LHCN-M2 (cell line): ENCODE results near the gene SYTL2. TPM values are rescaled to one million over a fixed set of nuclear protein-coding genes. Genes with fewer than 3 reads are reported as not detected.
"Not testable (repeated sequence)": the region's sequence is repeated elsewhere in the genome, so short reads cannot be mapped to it uniquely, and the experiment has no call there.

Experiments
- DNase-seq: peaks from one replicate; pipeline ENCODE4 v3.0.0-alpha.2; 2012; ENCODE audit warnings: low read depth
- polyA plus RNA-seq: library from polyadenylated mRNA; unstranded; fragments of >200 nt; gene quantifications from one replicate; pipeline ENCODE4 v1.2.1, GENCODE V29; 2012; ENCODE audit warnings: missing spikeins
- total RNA-seq: library from RNA; depleted of rRNA; stranded (reverse); fragments of >200 nt; gene quantifications from 2 replicates; pipeline ENCODE4 v1.2.3, GENCODE V29; 2014; rRNA removed

SYTL2 gene, protein sequence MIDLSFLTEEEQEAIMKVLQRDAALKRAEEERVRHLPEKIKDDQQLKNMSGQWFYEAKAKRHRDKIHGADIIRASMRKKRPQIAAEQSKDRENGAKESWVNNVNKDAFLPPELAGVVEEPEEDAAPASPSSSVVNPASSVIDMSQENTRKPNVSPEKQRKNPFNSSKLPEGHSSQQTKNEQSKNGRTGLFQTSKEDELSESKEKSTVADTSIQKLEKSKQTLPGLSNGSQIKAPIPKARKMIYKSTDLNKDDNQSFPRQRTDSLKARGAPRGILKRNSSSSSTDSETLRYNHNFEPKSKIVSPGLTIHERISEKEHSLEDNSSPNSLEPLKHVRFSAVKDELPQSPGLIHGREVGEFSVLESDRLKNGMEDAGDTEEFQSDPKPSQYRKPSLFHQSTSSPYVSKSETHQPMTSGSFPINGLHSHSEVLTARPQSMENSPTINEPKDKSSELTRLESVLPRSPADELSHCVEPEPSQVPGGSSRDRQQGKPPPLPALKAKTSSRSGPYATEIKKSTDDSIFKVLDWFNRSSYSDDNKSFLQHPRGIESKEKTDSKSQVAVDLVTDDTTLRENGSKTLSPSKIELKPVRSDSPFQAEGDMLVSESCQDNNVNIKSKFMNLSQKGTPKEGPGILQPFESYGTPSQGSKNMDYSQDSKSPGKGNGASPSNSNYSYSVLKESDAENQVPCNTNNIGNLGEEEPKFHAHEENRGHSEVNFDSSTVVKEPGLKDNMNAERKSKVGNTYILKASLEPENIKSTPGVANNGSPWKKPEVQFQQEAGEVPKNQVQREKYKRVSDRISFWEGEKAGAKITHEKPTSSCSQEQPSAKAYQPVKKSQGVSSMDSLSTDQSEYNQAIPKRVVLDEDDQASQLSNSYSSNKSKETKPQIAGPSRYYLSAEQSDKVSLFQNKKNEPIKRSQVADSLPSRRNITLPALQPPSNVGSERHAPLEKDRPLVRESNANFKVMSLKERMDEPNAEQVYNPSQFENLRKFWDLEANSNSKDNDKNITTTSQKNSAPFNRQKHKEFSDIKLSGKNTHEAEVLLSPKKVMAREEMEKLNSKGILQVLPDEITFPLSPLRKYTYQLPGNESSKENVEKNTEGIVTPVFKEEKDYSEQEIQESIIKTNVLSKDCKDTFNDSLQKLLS (N-terminal part only)
- 75.8 and 84.4 TPM in 2 replicates for total RNA-seq
- 38.7 TPM for polyA plus RNA-seq

DNA sequence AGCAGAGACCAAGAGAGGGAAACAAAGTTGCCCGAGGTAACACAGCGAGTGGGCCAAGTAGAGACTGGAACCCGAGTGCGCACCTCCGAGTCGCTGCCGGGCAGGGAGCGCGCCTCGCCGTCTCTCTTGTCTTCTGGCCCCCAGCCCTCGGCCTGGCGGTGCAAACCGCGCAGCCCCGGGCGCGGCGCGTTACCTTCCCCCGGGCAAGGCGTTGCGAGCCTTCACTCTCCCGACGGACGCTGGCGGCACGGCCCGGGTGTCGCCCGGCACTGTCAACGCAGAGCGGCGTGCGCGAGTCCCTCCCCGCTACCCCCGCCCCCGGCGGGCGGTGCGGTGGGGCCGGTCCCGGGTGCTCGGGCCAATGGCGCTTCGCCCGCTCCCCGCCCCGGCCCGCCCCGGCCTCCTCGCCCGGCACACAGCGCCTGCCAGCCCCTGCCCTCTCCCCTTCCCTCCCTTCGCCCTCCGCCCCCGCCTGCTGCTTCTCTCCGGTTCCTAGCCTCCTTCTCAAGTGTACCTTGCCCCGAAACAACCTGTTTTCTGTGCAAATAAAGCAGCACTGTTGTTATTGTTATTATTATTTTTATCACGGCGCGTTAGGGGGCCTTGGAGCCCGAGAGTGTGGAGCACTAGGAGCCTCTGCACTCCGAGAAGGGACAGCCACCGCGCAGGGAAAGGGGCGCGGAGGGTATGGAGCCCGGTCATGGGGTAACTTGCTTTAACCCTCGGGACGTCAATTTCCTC is at the start of gene SYTL2:
SYTL2 (minus strand) TSS at position 271 of the 741 bp plus-strand sequence. CDS start 53,416 bp downstream, outside the sequence.
- peak; percentile 49 for DNase-seq

DNA sequence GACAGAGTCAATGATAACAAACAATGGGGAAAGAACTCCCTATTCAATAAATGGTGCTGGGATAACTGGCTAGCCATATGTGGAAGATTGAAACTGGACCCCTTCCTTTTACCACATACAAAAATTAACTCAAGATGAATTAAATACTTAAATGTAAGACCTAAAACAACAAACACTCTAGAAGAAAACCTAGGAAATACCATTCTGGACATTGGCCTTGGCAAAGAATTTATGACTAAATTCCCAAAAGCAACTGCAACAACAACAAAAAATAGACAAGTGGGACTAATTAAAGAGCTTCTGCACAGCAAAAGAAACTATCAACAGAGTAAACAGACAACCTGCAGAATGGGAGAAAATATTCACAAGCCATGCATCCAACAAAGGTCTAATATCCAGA is 48.6 kb upstream of the SYTL2 start:
- not testable (repeated sequence) for DNase-seq

DNA sequence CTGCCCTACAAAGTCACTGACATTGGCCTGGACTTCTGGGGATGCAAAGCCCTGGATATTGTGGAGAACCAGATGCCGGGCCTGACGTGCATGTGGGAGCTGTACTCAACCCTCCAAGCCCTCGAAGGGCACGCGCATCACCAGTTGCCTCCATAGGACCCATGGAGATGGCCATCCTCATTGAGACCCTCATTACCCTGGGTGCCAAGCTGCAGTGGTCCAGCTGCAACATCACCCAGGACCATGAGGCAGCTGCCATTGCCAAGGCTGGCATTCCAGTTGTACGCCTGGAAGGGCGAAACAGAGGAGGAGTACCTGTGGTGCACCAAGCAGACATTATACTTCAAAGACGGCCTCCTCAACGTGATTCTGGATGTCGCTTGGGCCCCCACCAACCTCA is 46.2 kb upstream of the SYTL2 start:
- DNase-seq: no peak

DNA sequence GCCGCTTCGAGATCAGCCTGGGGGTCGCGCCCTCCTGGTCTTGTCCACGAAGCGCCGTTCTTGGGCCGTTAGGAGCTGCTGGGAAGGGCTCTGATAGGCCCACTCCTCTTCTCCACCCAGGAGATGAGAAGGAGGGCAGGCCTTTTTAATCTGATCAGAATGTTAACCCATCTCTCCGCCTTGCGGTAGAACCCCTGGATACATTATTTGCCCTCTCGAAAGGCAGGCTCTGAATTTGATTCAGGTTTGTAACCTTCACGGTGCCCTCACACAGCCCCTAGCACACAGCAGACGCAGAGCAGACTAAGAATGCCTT is 44.4 kb upstream of the SYTL2 start, which contains the start of gene CCDC83:
CCDC83 (plus strand) TSS at position 43 of the 316 bp plus-strand sequence. CDS start 9,741 bp downstream, outside the sequence.
- DNase-seq: no peak

DNA sequence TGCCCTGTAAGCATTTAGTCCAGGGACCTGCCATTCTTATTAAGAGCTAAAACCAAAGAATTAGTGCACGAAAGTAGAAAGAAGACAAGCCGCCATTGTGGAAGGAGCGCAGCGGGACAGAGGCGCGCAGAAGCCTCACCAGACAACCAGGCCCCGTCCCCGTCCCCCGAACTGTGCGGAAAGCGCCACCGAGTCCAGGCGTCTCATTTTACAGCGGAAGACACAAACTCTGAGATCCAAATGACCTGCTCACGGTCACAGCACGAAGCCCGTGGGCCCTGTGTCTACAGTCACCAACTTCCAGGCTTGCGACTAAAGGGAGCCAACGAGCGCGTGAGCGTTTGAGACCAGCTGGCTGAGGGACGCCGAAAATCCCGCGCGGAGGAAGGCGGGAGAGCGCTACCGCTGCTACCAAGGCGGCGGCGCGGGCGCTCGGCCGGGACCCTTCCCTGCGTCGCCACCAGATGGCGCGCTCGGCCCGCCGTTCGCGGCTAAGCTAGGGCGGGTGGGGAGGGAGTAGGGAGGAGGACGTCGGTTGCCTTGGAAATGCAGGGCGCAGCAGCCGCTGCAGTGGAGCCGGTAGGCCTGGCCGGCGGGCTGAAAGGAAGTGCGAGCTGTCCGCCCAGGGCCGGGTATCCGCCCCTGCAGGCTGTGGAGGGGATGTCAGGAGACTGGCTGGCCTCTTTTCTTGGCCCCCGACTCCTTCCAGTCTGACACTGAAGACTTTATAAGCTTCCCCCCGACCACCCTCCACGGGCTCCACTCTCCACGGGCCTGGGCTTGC is 43.8 kb upstream of the SYTL2 start:
- DNase-seq: peak; percentile 89

DNA sequence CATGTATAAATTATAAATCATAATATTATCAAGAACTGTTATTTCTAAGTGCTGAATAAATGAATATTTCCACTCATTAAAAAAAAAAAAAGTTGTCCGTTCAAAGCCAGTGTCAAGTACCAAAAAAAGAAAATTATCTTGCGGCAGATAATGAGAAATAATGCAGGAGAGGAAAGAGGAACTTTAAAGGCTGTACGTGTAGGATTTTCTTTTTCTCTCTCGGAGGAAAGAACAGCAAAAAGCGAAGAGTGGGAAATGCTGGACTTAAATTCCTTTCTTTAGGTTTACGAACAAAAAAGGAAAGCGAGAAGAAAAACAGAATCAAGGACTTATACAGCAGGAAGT is 43.2 kb upstream of the SYTL2 start:
- no peak for DNase-seq

DNA sequence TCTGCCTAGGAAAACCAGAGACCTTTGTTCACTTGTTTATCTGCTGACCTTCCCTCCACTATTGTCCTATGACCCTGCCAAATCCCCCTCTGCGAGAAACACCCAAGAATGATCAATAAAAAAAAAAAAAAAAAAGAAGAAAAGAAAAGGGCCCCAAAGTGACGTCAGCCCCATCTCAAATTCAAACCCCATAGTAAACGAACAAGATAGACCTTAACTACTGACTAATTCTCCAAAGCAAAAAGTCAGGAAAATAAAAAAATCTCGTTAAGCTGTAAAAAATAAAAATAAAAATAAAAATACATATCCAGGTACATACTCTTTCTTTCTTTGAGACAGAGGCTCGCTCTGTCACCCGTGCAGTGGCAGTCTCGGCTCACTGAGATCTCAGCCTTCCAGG is 42.6 kb upstream of the SYTL2 start:
- not testable (repeated sequence) for DNase-seq

DNA sequence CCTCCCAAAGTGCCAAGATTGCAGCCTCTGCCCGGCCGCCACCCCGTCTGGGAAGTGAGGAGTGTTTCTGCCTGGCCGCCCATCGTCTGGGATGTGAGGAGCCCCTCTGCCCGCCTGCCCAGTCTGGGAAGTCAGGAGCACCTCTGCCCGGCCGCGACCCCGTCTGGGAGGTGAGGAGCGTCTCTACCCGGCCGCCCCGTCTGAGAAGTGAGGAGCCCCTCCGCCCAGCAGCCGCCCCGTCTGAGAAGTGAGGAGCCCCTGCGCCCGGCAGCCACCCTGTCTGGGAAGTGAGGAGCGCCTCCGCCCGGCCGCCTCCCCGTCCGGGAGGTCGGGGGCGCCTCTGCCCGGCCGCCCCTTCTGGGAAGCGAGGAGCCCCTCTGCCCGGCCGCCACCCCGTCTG is 41.8 kb upstream of the SYTL2 start:
- DNase-seq: not testable (repeated sequence)

DNA sequence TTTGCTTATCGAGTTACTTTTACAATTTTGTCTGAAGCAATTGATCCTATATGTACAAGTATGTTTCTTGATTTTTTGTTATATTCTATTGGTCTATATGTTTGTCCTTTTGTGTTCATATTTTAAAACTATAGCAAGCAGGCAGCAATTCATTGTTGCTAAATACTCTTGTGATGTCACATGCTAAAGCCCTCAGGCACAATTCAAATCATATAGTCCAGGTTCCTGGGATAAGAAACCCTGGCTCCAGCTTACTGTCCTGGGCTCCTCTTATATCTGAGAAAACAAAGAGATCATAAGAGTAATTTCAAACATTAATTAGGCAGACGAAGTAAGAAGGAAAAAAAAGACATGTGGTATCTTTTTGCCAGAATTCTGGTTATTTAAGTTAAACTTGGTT is 37.6 kb upstream of the SYTL2 start:
- no peak for DNase-seq

DNA sequence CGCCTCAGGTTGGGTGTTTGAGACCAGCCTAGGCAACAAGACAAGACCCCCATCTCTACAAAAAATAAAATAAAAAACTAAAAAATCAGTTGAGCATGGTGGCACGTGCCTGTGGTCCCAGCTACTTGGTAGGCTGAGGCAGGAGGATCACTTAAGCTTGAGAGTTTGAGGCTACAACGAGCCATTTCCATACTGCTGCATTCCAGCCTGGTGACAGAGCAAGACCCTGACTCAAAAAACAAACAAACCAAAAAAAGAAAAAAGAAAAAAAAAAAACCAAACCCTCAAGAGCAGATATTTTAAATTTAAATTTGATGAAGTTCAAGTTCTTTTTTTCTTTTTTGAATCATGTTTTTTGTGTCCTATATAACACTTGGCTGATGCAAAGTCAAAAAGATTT is 37.1 kb upstream of the SYTL2 start:
- DNase-seq: no peak

DNA sequence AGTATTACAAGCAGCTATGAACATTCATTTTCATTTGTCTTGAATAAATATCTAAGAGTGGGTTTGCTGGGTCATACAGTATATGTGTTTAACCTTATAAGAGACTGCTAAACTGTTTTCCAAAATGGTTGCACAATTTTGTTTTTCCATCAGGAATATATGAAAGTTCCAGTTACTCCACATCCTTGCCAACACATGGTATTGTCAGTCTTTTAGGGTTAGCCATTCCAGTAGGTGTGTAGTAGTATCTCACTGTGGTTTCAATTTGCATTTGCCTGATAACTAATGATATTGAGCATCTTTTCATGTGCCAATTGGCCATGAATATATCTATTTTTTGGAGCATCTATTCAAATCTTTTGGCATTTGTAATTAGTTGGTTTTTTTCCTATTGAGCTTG is 36.5 kb upstream of the SYTL2 start:
- no peak for DNase-seq

DNA sequence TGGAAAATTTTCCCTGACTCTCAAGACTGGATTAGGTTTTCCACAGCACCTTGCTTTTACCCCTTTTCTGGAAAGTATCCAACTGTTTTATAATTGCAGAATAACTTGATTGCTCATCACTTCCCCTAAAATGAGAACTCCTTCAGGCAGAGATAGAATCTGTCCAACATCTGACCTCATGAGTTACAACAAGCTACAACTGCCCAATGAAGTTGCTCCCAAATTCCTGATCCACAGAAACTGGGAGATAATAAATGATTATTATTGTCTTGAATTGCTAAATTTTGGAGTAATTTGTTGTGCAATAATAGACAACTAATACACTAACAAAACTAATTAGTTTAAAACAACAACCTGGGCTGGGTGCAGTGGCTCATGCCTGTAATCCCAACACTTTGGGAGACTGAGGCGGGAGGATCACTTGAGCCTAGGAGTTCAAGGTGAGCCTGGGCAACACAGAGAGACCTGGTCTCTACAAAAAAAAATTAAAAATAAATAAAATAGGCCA is 34.2 kb upstream of the SYTL2 start:
- no peak for DNase-seq

DNA sequence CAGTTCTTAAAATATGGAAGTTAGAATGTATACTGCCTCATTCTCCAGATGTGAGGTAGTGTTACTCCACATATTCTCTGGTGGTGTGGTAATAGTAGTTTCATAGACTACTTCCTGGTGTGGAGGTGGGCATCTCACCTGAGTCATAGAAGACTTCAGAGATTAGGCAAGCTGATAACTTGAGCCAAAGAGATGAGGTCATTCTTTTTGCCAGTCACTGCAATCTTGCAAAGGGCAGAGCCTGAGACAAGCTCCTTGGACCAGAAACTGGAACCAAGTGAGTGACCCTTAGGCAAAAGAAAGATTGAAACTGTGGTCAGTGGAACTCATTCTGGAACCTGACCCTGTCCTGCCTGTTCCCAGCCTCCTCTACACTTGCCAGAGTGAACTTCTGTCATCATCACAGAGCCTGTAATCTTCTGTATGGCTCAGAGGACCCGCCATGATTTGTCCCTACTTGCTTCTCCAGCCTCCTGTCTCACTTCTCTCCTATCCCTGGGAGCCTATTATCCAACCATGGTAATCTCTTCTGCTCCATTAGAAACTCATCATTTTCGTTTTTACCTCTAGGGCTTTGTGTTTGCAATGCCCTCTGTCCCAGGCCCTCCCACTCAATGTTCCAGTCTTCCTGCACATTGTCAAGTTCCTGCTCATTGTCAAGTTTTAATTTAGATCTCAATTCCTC is 33.6 kb upstream of the SYTL2 start:
- DNase-seq: peak; percentile 32

DNA sequence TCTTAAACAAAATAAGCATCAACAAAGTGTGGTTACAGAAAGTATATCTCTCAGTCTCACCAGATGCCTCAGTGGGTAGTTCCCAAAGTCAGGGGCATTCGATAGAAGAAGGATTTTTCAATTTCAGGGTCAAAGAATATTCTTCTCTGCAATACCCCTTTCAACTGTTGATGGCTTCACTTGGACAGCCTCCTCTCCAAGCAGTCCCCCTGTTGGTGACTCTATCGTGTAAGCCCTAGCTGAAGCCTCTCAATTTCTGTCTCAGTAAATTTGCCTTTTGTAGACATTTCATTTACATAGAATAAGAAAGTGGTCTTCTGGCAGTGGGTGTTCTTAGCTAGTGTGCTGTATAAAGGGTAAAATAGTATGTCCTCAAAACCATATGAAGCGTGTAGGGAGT is 33.0 kb upstream of the SYTL2 start:
- no peak for DNase-seq

DNA sequence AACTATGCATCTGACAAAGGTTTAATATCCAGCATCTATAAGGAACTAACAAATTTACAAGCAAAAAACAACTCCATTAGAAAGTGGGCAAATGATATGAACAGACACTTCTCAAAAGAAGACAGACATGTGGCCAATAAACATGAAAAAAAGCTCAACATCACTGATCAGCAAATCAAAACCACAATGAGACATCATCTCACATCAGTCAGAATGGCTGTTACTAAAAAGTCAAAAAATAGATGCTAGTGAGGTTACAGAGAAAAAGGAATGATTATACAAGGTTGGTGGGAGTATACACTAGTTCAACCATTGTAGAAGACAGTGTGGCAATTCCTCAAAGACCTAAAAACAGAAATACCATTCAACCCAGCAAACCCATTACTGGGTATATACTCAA is 30.0 kb upstream of the SYTL2 start:
- not testable (repeated sequence) for DNase-seq

DNA sequence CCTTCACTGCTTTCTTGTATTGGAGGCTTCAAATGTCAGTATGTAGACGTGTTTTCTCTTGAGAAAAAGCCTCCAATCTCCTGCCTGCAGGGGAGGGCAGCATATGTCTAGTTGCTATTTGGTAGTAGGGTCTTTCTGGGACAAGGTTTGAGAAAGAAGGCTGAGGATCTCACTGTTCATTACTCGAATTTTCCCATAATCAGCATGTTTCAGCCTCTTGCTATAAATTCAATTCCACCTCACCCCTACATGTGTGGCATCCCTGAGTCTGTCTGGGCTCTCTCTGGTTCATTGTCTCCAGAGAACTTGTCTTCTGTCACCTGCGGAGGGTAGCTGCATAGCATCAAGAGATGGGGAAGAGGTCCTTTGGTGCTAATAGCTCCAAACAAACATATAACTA is 24.8 kb upstream of the SYTL2 start:
- no peak for DNase-seq

DNA sequence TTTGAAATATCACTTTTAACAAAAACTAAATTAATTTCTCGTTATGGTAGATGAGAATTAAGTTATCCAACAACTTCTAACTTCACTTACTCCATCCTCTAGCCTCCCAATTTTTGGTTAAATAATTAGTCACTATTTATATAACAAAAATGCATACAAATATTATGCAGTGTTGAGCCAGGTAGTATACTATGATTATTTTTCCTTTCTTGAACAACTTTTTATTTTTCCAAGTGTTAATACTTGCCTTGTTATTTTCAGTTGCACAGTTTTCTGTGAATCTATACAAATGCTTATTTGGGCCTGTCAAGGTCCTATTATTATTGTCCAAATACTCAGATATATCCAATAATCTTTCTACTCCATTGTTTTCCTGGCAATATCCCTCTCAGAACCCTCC is 24.3 kb upstream of the SYTL2 start:
- DNase-seq: no peak

DNA sequence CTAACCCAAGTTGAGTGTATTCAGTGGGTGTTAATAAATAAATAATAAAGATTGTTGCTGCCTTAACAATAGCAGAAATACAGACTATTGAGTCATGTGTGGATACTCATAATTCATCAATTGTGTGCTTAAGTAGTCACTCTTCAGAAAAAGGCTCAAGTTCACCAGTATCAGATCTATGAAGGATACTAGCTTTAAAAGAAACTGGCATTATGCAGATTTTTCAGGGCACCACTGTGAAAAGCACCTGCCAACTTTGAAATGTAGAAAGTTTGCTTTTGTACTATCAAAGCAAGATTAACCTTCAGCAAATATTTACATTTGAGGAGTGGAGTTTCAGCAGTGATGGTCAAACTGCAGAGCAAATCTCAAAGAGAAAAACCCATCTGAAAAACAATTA is 20.1 kb upstream of the SYTL2 start:
- DNase-seq: no peak

DNA sequence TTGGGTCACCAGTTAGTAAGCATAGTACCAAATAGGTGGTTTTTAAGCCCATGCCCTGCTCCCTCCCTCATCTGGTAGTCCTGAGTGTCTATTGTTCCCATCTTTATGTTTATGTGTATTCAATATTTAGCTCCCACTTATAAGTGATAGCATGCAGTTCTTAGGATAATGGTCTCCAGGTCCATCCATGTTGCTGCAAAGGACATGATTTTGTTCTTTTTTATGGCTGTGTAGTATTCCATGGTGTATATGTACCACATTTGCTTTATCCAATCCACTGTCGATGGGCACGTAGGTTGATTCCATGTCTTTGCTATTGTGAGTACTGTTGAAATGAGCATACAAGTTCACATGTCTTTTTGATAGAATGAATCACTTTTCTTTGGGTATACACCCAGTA is 18.2 kb upstream of the SYTL2 start:
- no peak for DNase-seq

DNA sequence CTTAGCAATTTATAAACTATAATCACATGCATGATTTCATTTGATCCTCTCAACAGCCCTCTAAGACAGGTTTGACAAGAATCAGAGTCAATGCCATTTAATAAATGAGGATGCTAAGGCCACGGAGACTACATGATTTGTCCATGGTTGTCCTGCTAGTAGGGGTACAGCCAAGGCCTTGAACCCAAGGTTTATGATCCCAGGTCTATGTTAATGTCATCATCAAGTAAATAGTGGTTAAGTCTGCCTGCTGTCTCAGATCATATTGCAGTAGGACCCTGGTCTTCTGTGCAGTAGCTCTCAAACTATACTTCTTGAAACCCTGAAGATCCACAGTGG is 17.7 kb upstream of the SYTL2 start:
- no peak for DNase-seq
